OCI-LY7 (cell line): ENCODE measurements around the gene SNAI3.

Experiments used
- EZH2phosphoT487 ChIP-seq: fragments of 200-600 bp; sonication (generic); IDR thresholded peaks from 2 replicates; pipeline ENCODE4 v1.6.1; 2018; ENCODE audit warnings: low read depth, borderline replicate concordance, mild to moderate bottlenecking, mixed run types, antibody characterized with exemption, low read length, moderate library complexity, mixed read lengths
- TF ChIP-seq, protein P1 (sequence below): fragments of 200-600 bp; sonication (generic); conservative IDR thresholded peaks from 2 replicates; pipeline ENCODE4 v1.5.1; 2014; ENCODE audit warnings: mild to moderate bottlenecking, antibody characterized with exemption, low read length, moderate library complexity, mixed read lengths

DNA sequence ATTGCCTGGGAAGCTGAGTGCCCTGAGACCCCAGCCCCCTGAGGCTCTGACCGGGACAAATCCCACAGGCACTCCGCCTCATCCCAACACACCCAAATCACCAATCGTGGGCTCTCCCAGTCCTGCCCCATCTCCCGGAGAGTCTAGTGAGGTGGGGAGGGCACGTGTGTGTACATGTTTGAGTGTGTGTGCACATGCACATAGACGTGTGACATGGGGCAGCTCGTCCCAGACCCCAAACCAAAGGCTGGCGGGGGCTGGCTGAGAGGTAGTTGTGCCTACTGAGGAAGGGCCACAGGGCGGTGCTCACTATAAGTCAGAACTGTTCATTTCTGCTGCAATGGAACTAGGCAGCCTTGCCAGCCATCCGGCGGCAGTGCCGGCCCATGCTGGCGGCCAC, 8.6 kb downstream of the SNAI3 start:
- TF ChIP-seq, protein P1, sequence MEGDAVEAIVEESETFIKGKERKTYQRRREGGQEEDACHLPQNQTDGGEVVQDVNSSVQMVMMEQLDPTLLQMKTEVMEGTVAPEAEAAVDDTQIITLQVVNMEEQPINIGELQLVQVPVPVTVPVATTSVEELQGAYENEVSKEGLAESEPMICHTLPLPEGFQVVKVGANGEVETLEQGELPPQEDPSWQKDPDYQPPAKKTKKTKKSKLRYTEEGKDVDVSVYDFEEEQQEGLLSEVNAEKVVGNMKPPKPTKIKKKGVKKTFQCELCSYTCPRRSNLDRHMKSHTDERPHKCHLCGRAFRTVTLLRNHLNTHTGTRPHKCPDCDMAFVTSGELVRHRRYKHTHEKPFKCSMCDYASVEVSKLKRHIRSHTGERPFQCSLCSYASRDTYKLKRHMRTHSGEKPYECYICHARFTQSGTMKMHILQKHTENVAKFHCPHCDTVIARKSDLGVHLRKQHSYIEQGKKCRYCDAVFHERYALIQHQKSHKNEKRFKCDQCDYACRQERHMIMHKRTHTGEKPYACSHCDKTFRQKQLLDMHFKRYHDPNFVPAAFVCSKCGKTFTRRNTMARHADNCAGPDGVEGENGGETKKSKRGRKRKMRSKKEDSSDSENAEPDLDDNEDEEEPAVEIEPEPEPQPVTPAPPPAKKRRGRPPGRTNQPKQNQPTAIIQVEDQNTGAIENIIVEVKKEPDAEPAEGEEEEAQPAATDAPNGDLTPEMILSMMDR = no peak
- no peak for TF ChIP-seq EZH2phosphoT487
